ENCODE measurements around the gene ANTXRL. TPM values are rescaled to one million over a fixed set of nuclear protein-coding genes. Genes with fewer than 3 reads are reported as not detected.

The ANTXRL gene
- not detected in 2 replicates for total RNA-seq

GRCh38 chr10:46286991-46287693 is at the start of gene ANTXRL:
Gene ANTXRL, plus strand, starts transcription at chr10:46286997. Its CDS starts 266 bp downstream, at chr10:46287263.

GRCh38 chr10:46375406-46375805 is 88.6 kb downstream of the ANTXRL start, which contains the start of gene ANXA8L1:
Gene ANXA8L1, plus strand, starts transcription at chr10:46375776. Its CDS starts 76 bp downstream, at chr10:46375852.

Other genes with a start within 250 kb of the ANTXRL start
- not detected in 2 replicates for gene MSMB, start 240.7 kb upstream of the ANTXRL start, total RNA-seq
- 196 and 272 TPM in 2 replicates for gene ANXA8L1, start 88.8 kb downstream of the ANTXRL start, total RNA-seq
- not detected in 2 replicates for gene NPY4R, start 179.0 kb downstream of the ANTXRL start, total RNA-seq